ENCODE measurements around the gene CLCN3.
A peak's percentile ranks its signal among the peaks of the same experiment; 100 is the strongest.

DNA sequence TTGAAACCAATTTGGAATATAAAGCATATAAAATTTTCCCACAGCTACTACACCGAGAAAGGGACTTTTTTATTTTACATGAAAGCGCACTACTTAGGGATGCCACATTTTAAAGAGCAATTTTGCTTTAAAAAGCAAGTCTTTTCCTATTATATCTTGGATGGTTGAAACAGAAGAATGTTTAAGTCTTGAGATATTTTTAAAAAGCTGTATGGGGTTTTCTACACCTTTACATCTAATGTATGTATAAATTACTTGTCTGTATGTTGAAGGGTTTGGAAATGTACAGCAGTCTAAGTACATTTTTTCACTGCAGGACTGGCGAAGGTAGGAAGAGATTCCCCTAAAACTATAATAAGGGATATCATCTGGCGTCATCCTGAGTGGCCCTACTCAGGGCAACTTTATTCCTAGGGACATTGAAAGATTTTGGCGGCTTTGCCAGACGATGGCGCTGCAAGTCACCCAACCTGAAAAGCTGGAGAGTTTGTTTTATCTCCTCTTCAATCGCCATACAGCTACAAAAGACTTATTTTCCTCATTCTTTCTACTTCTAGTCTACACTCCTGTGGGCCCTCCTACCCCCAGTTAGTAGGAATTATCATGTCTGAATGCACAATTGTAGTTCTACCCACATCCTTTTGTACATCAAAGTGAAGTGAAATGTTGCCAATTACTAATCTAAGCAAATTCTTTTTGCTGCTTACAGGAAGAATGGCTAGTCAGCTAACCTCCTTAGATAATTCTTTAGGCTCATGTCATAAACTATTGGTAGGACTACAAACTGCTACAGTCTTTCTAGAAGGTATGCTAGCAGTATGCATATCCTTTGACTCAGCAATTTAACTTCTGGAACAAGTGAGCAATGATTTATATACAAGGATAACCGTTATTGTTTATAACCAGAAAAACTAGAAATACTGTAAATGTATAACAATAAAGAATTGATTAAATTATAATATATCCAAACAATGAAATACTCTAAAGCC lies 7.2 kb upstream of the CLCN3 start:
- TF ChIP-seq POLR2AphosphoS5 (IDR thresholded peaks at IDR 0.05; ENCODE audit: low read depth) (no peak), EZH2 (IDR thresholded peaks at IDR 0.05; ENCODE audit: low read depth, unreplicated experiment) (no peak), CREB1 (CRISPR knock-in tag; IDR thresholded peaks at IDR 0.05; ENCODE audit: low read depth) (peak; percentile 49; the same call in 1 of the 2 replicates), STAT1 (IDR thresholded peaks at IDR 0.05; ENCODE audit: unreplicated experiment) (no peak), EZH2phosphoT487 (IDR thresholded peaks at IDR 0.05; ENCODE audit: unreplicated experiment) (no peak), ZNF114 (CRISPR knock-in tag; IDR thresholded peaks at IDR 0.05) (no peak)
- TF ChIP-seq, protein P1, sequence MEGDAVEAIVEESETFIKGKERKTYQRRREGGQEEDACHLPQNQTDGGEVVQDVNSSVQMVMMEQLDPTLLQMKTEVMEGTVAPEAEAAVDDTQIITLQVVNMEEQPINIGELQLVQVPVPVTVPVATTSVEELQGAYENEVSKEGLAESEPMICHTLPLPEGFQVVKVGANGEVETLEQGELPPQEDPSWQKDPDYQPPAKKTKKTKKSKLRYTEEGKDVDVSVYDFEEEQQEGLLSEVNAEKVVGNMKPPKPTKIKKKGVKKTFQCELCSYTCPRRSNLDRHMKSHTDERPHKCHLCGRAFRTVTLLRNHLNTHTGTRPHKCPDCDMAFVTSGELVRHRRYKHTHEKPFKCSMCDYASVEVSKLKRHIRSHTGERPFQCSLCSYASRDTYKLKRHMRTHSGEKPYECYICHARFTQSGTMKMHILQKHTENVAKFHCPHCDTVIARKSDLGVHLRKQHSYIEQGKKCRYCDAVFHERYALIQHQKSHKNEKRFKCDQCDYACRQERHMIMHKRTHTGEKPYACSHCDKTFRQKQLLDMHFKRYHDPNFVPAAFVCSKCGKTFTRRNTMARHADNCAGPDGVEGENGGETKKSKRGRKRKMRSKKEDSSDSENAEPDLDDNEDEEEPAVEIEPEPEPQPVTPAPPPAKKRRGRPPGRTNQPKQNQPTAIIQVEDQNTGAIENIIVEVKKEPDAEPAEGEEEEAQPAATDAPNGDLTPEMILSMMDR (conservative IDR thresholded peaks at IDR 0.05; ENCODE audit: low read depth in 2 of 2) = peak; percentile 80 to 86
- TF ChIP-seq, protein P2, sequence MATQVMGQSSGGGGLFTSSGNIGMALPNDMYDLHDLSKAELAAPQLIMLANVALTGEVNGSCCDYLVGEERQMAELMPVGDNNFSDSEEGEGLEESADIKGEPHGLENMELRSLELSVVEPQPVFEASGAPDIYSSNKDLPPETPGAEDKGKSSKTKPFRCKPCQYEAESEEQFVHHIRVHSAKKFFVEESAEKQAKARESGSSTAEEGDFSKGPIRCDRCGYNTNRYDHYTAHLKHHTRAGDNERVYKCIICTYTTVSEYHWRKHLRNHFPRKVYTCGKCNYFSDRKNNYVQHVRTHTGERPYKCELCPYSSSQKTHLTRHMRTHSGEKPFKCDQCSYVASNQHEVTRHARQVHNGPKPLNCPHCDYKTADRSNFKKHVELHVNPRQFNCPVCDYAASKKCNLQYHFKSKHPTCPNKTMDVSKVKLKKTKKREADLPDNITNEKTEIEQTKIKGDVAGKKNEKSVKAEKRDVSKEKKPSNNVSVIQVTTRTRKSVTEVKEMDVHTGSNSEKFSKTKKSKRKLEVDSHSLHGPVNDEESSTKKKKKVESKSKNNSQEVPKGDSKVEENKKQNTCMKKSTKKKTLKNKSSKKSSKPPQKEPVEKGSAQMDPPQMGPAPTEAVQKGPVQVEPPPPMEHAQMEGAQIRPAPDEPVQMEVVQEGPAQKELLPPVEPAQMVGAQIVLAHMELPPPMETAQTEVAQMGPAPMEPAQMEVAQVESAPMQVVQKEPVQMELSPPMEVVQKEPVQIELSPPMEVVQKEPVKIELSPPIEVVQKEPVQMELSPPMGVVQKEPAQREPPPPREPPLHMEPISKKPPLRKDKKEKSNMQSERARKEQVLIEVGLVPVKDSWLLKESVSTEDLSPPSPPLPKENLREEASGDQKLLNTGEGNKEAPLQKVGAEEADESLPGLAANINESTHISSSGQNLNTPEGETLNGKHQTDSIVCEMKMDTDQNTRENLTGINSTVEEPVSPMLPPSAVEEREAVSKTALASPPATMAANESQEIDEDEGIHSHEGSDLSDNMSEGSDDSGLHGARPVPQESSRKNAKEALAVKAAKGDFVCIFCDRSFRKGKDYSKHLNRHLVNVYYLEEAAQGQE (IDR thresholded peaks at IDR 0.05; ENCODE audit: unreplicated experiment) = no peak

Data from GM23338 (cell line).